Caco-2 (cell line): ENCODE measurements around the gene KRTAP5-6. TPM values are rescaled to one million over a fixed set of nuclear protein-coding genes. Genes with fewer than 3 reads are reported as not detected.

ENCODE experiments used
- BruUV-seq: library from RNA; stranded (reverse); fragments of 400-500 nt; replicated peaks from 2 replicates; lab custom pipeline; 2021; lab: Mats Ljungman, UMichigan
- CTCF ChIA-PET: fragments of 300-600 bp; sonication (Branson Sonifier 250); formaldehyde crosslinking; loops from one replicate; lab custom pipeline; 2022; ENCODE audit warnings: antibody characterized with exemption; lab: Charles Lee
- POLR2A ChIA-PET: fragments of 300-600 bp; sonication (Branson Sonifier 250); formaldehyde crosslinking; loops from one replicate; lab custom pipeline; 2022; ENCODE audit warnings: antibody characterized with exemption; lab: Charles Lee
- DNase-seq, 2 experiments: peaks; one replicate each; pipeline versions ENCODE4 v3.0.0 to v3.0.0-alpha.2; 2020 to 2022
- H3K27me3 ChIP-seq: replicated peaks from 2 replicates; pipeline ENCODE4 v1.6.0; 2011; ENCODE audit warnings: low read length; ENCODE audit not compliant: control insufficient read depth, insufficient read depth
- H3K36me3 ChIP-seq: 2 replicates; pipeline ENCODE4 v1.5.1; 2011; ENCODE audit warnings: low read length; ENCODE audit not compliant: control insufficient read depth, insufficient read depth
- H3K4me1 ChIP-seq: fragments of 250-450 bp; sonication (Bioruptor Pico); 2 replicates; pipeline ENCODE4 v1.5.1; 2020; ENCODE audit warnings: mild to moderate bottlenecking
- H3K4me3 ChIP-seq: 2 replicates; pipeline ENCODE4 v1.5.1; 2011; ENCODE audit warnings: low read depth, mild to moderate bottlenecking, control low read depth, low read length
- H3K9me3 ChIP-seq: fragments of 250-450 bp; sonication (Bioruptor Pico); 2 replicates; pipeline ENCODE4 v1.5.1; 2020; ENCODE audit warnings: mild to moderate bottlenecking, moderate library complexity
- H3K27ac Mint-ChIP-seq: one replicate; pipeline ENCODE4 v1.8.0; 2022; ENCODE audit warnings: mixed read lengths; ENCODE audit not compliant: unreplicated experiment
- H3K27me3 Mint-ChIP-seq: one replicate; pipeline ENCODE4 v1.8.0; 2022; ENCODE audit warnings: mixed read lengths; ENCODE audit not compliant: insufficient read depth, unreplicated experiment
- H3K36me3 Mint-ChIP-seq: one replicate; pipeline ENCODE4 v1.8.0; 2022; ENCODE audit warnings: mild to moderate bottlenecking, mixed read lengths; ENCODE audit not compliant: insufficient read depth, unreplicated experiment
- H3K4me1 Mint-ChIP-seq: one replicate; pipeline ENCODE4 v1.8.0; 2022; ENCODE audit warnings: low read depth, mixed read lengths; ENCODE audit not compliant: unreplicated experiment
- H3K4me3 Mint-ChIP-seq: one replicate; pipeline ENCODE4 v1.8.0; 2022; ENCODE audit warnings: mild to moderate bottlenecking, moderate library complexity, mixed read lengths; ENCODE audit not compliant: unreplicated experiment
- H3K9me3 Mint-ChIP-seq: one replicate; pipeline ENCODE4 v1.8.0; 2022; ENCODE audit warnings: mixed read lengths; ENCODE audit not compliant: unreplicated experiment
- intact Hi-C: fragments of 100-400 bp; cut with micrococcal nuclease; formaldehyde crosslinking; loops from one replicate; pipeline ENCODE4 v1.10.0; 2022; ENCODE audit not compliant: unreplicated experiment
- total RNA-seq: library from RNA; stranded (reverse); gene quantifications from 2 replicates; pipeline ENCODE4 v1.2.3, GENCODE V29; 2022
- TF ChIP-seq, protein P1 (sequence below), 2 experiments: fragments of 200-600 bp in 1 of 2; IDR thresholded peaks; 1 replicate in 1 of 2; 2 replicates in 1 of 2; pipeline versions ENCODE4 v1.5.1 to v1.8.0; 2011 to 2022; ENCODE audit warnings: antibody characterized with exemption in 1 of 2, control low read depth in 1 of 2, inconsistent platforms in 1 of 2, low read depth in 1 of 2, low read length in 1 of 2, mild to moderate bottlenecking in 1 of 2, moderate library complexity in 1 of 2; ENCODE audit not compliant: insufficient read depth in 1 of 2, severe bottlenecking in 1 of 2, unreplicated experiment in 1 of 2

The KRTAP5-6 gene
- total RNA-seq, 1 experiment from 2014 or later: not detected

DNA sequence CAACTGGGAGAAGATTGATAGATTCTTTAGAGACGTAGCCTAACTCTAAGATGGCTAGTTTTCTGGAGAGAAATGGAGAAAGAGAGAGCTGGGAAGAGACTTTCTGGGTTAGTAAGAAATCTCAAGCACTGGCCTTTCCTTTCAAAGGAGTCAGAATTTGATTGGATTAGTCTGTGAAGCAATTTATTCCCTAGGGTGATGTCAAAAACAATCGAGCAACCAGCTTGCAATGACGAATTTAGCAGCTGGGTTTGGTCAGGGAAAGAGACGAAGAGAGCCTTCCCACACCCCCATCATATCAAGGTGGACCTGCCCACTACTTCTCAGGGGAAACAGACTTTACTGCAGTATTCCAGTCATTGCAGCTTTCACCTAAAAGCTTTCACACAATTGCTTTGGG is 10.8 kb downstream of the KRTAP5-6 start:
- no peak overlapping the region for H3K27ac Mint-ChIP-seq
- Histone ChIP-seq H3K4me3 (no peak overlapping the region), H3K9me3 (peaks cover 4% of the 10 kb centered on the region; the same call in 1 of the 2 replicates), H3K4me1 (peaks cover 9% of the 10 kb centered on the region; the same call in 1 of the 2 replicates), H3K27me3 (no peaks in the 10 kb centered on the region), H3K36me3 (no peaks in the 10 kb centered on the region)
- BruUV-seq: no TSS peak
- peak in 1 of 2 experiments; percentile 4 for DNase-seq
- no peaks in the 10 kb centered on the region for H3K27me3 Mint-ChIP-seq
- H3K9me3 Mint-ChIP-seq: no peaks in the 10 kb centered on the region
- TF ChIP-seq, protein P1, sequence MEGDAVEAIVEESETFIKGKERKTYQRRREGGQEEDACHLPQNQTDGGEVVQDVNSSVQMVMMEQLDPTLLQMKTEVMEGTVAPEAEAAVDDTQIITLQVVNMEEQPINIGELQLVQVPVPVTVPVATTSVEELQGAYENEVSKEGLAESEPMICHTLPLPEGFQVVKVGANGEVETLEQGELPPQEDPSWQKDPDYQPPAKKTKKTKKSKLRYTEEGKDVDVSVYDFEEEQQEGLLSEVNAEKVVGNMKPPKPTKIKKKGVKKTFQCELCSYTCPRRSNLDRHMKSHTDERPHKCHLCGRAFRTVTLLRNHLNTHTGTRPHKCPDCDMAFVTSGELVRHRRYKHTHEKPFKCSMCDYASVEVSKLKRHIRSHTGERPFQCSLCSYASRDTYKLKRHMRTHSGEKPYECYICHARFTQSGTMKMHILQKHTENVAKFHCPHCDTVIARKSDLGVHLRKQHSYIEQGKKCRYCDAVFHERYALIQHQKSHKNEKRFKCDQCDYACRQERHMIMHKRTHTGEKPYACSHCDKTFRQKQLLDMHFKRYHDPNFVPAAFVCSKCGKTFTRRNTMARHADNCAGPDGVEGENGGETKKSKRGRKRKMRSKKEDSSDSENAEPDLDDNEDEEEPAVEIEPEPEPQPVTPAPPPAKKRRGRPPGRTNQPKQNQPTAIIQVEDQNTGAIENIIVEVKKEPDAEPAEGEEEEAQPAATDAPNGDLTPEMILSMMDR (IDR thresholded peaks at IDR 0.05; ENCODE audit: insufficient read depth in 1 of 2, low read depth in 1 of 2, low read length in 1 of 2, severe bottlenecking in 1 of 2, unreplicated experiment in 1 of 2): no peak
- H3K4me1 Mint-ChIP-seq: peaks cover 15% of the 10 kb centered on the region
- no peak overlapping the region for H3K4me3 Mint-ChIP-seq
- ChIA-PET POLR2A (no interaction called here), CTCF (interaction anchor here (0.9 kb wide), 1 partner anchor 14 kb away, joined by 4 read pairs; no protein-coding TSS in a partner anchor)
- intact Hi-C loops: no loop called here
- H3K36me3 Mint-ChIP-seq: no peaks in the 10 kb centered on the region

DNA sequence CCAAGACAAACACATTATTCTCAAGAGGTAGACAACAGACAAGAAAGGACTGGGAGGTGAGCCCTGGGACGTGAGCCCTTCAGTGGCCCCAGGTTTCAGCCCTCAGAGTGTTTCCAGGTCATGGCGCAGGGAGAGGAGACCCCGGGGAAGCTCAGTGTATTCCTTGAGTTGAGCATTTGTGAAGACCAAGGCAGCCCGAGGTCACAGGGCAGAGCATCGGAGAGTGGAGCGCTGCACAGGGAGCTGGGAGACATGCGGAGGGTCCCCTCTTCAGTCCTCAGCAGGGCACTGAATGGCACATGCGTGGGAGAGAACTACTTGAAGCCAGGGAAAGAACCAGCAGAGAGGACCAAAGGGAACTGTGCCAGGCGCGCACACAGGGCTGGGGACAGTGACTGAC is 11.7 kb downstream of the KRTAP5-6 start:
- Mint-ChIP-seq H3K9me3 (no peaks in the 10 kb centered on the region), H3K4me1 (peaks cover 15% of the 10 kb centered on the region), H3K27me3 (no peaks in the 10 kb centered on the region), H3K27ac (no peak overlapping the region), H3K4me3 (no peak overlapping the region), H3K36me3 (no peaks in the 10 kb centered on the region)
- H3K4me3 ChIP-seq: no peak overlapping the region
- no TSS peak for BruUV-seq
- no peaks in the 10 kb centered on the region; the same call in 1 of the 2 replicates for H3K9me3 ChIP-seq
- intact Hi-C loops: no loop called here
- POLR2A ChIA-PET: no interaction called here
- peaks cover 9% of the 10 kb centered on the region; the same call in 1 of the 2 replicates for H3K4me1 ChIP-seq
- H3K27me3 ChIP-seq: no peaks in the 10 kb centered on the region
- peak in 1 of 2 experiments; percentile 10 for DNase-seq
- no peaks in the 10 kb centered on the region for H3K36me3 ChIP-seq
- TF ChIP-seq, protein P1 (IDR thresholded peaks at IDR 0.05; ENCODE audit: insufficient read depth in 1 of 2, low read depth in 1 of 2, low read length in 1 of 2, severe bottlenecking in 1 of 2, unreplicated experiment in 1 of 2): no peak
- CTCF ChIA-PET: no interaction called here

DNA sequence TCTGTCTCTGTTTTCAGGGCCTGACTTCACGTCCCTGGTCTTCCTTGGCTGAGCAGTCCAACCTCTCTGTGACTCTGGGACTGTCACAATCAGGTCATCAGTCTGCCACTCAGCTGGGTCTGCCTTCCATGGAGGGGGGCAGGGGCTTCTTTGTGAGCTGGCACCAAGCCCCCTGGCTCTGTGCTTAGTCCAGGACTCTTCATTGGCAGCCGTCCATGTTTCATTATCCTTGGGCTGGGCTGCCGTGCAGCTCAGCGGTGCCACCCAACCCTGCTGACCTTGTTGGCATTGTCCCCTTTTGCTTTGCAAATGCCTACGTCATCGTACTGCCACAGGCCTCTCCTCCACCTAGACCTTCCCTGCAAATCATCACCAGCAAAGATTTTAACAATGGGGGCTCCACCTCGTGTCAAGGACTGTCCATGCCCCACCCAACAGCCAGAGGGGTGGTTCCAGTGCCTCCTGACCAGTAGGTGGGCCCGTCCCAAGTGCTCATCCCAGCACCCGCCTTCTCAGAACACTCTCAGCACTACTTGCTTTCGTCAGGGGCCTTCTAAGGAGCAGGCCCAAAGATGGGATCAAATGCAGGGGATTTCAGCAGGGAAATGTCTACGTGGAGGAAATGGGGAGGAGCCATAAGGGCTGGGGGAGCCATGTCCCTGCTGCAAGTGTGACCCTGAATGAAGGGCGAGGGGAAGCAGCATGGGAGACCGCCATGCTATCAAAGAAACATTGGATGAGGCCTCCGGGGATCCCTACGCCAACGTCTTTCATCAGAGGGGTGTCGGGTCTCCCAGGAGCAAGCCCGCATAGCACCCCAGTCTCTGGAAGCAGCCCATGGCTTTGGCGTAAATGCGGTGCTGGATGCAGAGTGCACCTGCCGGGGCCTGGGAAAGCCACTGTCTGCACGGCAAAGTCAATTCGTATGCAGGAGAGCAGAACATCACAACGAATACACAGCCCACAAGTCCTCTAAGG is 18.2 kb downstream of the KRTAP5-6 start:
- Mint-ChIP-seq H3K27ac (no peak overlapping the region), H3K36me3 (peaks cover 6% of the 10 kb centered on the region), H3K27me3 (peaks cover 3% of the 10 kb centered on the region), H3K9me3 (no peaks in the 10 kb centered on the region), H3K4me1 (no peaks in the 10 kb centered on the region), H3K4me3 (no peak overlapping the region)
- ChIA-PET POLR2A (no interaction called here), CTCF (no interaction called here)
- Histone ChIP-seq H3K27me3 (no peaks in the 10 kb centered on the region), H3K4me3 (no peak overlapping the region), H3K36me3 (no peaks in the 10 kb centered on the region), H3K9me3 (no peaks in the 10 kb centered on the region), H3K4me1 (no peaks in the 10 kb centered on the region)
- DNase-seq: peak in 1 of 2 experiments; percentile 15
- intact Hi-C loops: no loop called here
- TF ChIP-seq, protein P1 (IDR thresholded peaks at IDR 0.05; ENCODE audit: insufficient read depth in 1 of 2, low read depth in 1 of 2, low read length in 1 of 2, severe bottlenecking in 1 of 2, unreplicated experiment in 1 of 2): no peak
- no TSS peak for BruUV-seq
